Measurements from ENCODE around the gene PEX3.
A peak's percentile ranks its signal among the peaks of the same experiment; 100 is the strongest.

Gene PEX3

GRCh38 chr6:143427109-143427817, 23.3 kb upstream of the PEX3 start:
- no peak for TF ChIP-seq GATA3 (IDR thresholded peaks at IDR 0.05; ENCODE audit: low read depth, low read length)
- no peak for TF ChIP-seq GATA2 (IDR thresholded peaks at IDR 0.05; ENCODE audit: low read depth, low read length)

- TF ChIP-seq GATA2 (IDR thresholded peaks at IDR 0.05; ENCODE audit: low read depth, low read length): no peak
- TF ChIP-seq GATA3 (IDR thresholded peaks at IDR 0.05; ENCODE audit: low read depth, low read length): no peak
Observed at GRCh38 chr6:143429970-143430369, 20.6 kb upstream of the PEX3 start.

- TF ChIP-seq GATA3 (IDR thresholded peaks at IDR 0.05; ENCODE audit: low read depth, low read length) (no peak), GATA2 (IDR thresholded peaks at IDR 0.05; ENCODE audit: low read depth, low read length) (no peak)
Observed at GRCh38 chr6:143431226-143431625, 19.4 kb upstream of the PEX3 start.

- no peak for TF ChIP-seq GATA3 (IDR thresholded peaks at IDR 0.05; ENCODE audit: low read depth, low read length)
- TF ChIP-seq GATA2 (IDR thresholded peaks at IDR 0.05; ENCODE audit: low read depth, low read length): no peak
Observed at GRCh38 chr6:143432588-143432987, 18.0 kb upstream of the PEX3 start.

GRCh38 chr6:143441010-143441409, 9.6 kb upstream of the PEX3 start:
- TF ChIP-seq GATA3 (IDR thresholded peaks at IDR 0.05; ENCODE audit: low read depth, low read length) (no peak), GATA2 (IDR thresholded peaks at IDR 0.05; ENCODE audit: low read depth, low read length) (no peak)

- TF ChIP-seq GATA3 (IDR thresholded peaks at IDR 0.05; ENCODE audit: low read depth, low read length): no peak
- no peak for TF ChIP-seq GATA2 (IDR thresholded peaks at IDR 0.05; ENCODE audit: low read depth, low read length)
Observed at GRCh38 chr6:143441680-143442545, 8.7 kb upstream of the PEX3 start.

- TF ChIP-seq GATA2 (IDR thresholded peaks at IDR 0.05; ENCODE audit: low read depth, low read length) (no peak), GATA3 (IDR thresholded peaks at IDR 0.05; ENCODE audit: low read depth, low read length) (no peak)
Observed at GRCh38 chr6:143443096-143443495, 7.5 kb upstream of the PEX3 start.

GRCh38 chr6:143449082-143449713, 1.4 kb upstream of the PEX3 start:
- TF ChIP-seq GATA2 (IDR thresholded peaks at IDR 0.05; ENCODE audit: low read depth, low read length) (no peak), GATA3 (IDR thresholded peaks at IDR 0.05; ENCODE audit: low read depth, low read length) (no peak)

DNA sequence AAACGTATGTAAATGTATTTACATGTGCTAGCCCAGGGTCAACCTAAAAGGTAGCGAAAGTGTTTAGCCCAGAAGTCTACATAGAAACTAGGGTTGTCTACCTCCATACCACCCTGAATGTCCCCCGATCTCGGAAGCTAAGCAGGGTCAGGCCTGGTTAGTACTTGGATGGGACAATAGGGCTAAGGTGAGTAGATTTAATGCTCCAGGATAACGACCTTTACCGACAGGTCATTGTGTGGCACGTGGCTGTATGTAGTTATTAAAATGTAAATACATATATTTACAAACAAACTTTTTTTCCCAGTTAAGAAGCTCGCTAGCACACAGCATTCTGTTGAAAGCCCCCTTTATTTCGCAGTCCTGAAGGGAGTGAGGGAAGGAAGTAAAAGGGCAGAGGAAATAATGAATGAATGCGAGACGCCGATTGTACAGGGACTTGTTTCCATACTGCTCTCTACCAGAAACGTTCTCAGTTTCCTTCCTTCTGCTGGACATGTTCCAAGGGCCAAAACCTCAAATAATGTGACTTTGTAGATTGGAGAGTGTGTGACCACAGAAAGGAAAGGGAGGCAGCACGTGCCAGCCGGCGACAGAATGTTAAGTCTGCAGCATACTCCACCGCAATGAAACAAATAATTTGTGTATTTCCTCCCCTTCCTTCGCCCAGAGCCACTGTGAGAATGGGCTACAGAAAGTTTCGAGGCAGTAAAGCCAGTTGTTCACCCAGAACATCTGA, 722 bp upstream of the PEX3 start:
- no peak for TF ChIP-seq GATA2 (IDR thresholded peaks at IDR 0.05; ENCODE audit: low read depth, low read length)
- no peak for TF ChIP-seq GATA3 (IDR thresholded peaks at IDR 0.05; ENCODE audit: low read depth, low read length)

DNA sequence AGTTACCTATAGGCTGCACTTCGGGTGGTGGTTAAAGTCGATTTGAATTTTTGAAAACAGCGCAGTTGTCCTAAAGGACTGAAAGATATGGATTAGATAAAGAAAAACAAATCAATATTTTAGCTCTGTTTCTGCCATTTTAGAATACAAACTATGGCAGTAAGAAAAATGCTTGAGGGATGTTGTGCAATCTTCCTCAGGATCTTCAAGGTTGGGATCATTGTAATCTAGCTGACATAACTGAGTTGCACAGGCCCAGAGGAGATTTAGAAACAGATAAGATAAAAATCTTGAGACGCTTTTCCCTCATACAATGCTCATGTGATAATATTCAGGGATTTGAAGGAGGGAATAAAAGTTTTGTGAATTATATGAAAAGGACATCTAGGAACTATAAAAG, 926 bp downstream of the PEX3 start:
- TF ChIP-seq GATA3 (IDR thresholded peaks at IDR 0.05; ENCODE audit: low read depth, low read length) (no peak), GATA2 (IDR thresholded peaks at IDR 0.05; ENCODE audit: low read depth, low read length) (peak; percentile 31; the same call in 1 of the 2 replicates)

GRCh38 chr6:143457563-143458359, 7.2 kb downstream of the PEX3 start:
- no peak for TF ChIP-seq GATA2 (IDR thresholded peaks at IDR 0.05; ENCODE audit: low read depth, low read length)
- no peak for TF ChIP-seq GATA3 (IDR thresholded peaks at IDR 0.05; ENCODE audit: low read depth, low read length)

DNA sequence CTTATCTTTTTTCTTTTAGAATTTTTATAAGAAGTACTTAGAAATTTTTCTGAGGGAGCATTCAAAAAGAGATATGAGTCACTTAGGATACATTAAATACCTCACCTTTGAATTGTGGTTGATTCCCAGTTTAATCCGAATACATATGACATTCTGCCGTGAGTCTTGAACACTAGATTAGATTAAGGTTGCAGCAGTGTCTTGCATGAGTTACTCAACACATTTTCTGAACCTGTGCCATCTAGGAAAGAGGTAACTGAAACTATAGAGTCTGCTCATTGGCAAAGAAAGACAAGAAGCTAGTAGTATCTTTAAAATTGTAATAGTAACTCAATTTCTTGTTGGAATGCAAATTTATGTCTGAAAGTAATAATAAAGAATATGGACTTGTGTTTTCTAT, 14.9 kb downstream of the PEX3 start:
- TF ChIP-seq GATA3 (IDR thresholded peaks at IDR 0.05; ENCODE audit: low read depth, low read length) (no peak), GATA2 (IDR thresholded peaks at IDR 0.05; ENCODE audit: low read depth, low read length) (no peak)

- TF ChIP-seq GATA3 (IDR thresholded peaks at IDR 0.05; ENCODE audit: low read depth, low read length): no peak
- TF ChIP-seq GATA2 (IDR thresholded peaks at IDR 0.05; ENCODE audit: low read depth, low read length): no peak
Observed at GRCh38 chr6:143468026-143468425, 17.4 kb downstream of the PEX3 start.
